HG02798 (cell line): Measurements from ENCODE around the gene COL2A1.

Experiments used
- ATAC-seq: cut with Tn5 transposase; IDR thresholded peaks from one replicate; pipeline ENCODE4 v1.9.1; 2021; ENCODE audit warnings: mild to moderate bottlenecking; ENCODE audit not compliant: unreplicated experiment, poor library complexity

COL2A1 gene

DNA sequence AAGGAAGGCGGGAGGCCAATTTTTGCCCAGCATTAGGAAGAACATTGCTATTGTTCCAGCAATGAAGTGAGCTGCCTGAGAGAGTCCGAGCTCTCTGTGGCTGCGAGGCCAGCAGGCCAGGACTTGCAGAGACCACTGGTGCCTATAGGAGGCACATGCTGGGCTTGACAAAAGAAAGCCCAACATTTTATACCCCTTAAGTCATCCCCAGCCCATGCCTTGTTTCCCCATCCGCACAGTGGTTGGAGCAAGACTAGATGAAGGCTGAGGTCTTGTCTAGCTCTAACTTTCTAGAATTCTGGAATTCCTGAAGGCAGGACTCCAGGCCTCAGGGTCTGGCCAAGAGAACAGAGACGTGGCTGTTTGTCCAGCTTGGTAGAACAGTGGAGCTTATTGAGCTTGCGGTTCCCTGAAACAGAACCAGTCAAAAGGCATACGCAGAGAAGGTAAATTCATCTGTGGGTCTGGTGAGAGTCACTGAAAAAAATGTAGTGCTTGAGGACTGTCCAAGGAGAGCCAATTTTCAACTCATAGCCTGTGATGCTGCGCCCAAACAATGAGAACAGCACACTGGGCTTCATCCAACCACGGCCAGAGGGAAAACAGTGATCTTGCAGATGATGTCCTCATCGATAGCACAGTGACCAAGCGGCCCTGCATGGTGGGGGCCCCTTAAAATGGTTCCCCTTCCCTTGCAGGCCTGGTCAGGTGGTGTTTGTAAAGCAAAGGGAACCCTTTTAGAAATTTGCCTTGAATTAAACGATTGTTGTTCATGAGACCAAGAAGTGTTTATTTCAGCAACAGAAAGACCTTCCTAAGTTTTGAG lies 27.1 kb upstream of the COL2A1 start:
- ATAC-seq: no peak

DNA sequence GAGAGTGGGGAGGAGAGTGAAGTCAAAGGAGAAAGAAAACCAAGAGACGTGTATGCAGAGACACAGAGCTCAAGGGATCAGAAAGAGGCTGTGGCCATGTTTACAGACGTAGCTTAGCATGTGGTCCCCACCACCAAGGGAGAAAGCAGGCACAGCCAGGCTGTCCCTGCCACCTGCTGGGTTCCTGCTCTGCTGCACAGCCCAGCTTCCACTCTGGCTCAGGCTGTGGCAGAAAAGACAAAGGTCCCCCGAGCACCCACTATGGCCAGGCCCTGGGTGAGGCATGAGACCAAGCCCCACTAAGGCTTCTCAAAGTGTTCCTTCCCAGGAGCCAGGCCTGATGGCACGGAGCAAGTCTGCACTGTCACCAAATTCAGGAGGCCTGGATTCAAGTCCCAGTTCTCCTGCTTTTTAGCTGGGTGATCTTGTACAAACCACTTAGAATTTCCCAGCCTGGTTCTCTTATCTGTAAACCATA lies 25.9 kb upstream of the COL2A1 start:
- ATAC-seq: no peak

DNA sequence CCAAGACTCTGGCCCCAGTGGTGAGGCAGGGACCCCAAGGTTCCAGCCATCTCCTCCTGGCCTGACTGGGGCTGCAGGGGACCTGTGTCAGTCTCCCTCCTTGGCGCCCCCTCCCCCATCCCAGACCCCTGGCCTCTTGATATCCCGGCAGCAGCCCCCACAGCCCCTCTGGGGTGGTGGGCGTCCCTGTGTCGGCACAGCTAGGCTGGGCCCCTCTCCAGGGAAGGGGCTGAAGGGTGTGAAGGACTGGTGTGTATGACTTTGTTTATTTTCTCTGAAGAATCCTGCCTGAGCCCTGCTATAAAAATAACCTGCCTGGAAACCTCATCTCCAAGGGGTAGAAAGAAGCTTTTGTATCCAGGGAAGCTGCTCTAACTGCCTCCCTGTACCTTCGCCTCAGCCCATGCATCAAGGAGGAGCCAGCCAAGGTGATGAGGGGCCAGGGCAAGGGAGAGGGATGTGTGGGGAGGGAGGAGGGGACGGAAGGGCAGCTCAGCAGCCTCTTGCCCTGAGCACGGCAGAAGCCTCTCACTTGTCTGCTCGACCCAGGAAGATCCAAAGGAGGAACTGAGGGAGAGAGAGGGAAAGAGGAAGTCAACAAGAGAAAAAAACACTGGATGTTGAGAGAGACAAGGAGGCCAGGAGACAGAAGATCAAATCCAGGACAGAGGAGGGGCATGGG lies 25.4 kb upstream of the COL2A1 start:
- no peak for ATAC-seq

DNA sequence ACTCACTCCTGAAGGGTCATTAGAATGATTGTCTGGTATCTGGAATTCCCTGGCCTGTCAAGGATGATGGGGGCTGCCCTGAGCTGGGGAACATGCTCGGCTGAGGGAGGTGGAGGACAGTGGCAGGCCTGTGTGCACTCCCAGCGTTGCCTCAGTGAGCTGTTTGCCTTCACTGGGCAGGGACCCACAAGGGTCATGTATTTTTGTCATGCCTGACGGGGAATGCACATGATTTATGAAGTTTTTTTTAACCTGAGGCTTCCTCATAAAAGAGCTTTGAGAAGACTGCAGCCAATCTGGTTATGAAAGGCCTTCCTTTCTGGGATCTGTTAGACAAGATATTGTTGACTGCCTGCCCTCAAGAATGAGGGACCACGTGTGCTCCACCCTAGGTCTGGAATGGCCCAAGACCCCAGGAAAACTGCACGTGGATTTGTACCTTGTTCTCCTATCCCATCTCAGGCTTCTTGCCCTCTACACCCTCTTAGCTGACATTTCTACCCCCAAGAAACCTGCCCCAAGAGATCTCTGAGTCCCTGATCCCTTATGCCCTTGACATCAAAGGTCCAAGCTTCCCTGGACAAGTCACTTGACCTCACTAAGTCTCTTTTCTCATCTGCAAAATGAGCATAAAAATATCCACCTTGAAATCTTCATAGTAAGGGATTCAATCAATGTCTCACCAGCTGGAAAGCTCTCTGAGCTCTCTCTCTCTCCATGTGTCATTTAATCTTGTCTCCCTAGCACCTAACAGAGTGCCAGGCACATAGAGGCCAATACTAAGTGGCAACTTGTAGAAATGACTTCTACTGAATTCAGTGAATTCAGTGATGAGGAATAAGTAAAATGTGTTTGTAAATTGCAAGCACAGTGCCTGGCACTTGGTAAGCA lies 24.5 kb upstream of the COL2A1 start:
- no peak for ATAC-seq

- no peak for ATAC-seq
These were observed 23.1 kb upstream of the COL2A1 start for GRCh38 chr12:48027183-48028002.

- ATAC-seq: no peak
These were observed 22.0 kb upstream of the COL2A1 start for GRCh38 chr12:48026060-48026827.

GRCh38 chr12:48025281-48025680 lies 21.0 kb upstream of the COL2A1 start:
- ATAC-seq: no peak

DNA sequence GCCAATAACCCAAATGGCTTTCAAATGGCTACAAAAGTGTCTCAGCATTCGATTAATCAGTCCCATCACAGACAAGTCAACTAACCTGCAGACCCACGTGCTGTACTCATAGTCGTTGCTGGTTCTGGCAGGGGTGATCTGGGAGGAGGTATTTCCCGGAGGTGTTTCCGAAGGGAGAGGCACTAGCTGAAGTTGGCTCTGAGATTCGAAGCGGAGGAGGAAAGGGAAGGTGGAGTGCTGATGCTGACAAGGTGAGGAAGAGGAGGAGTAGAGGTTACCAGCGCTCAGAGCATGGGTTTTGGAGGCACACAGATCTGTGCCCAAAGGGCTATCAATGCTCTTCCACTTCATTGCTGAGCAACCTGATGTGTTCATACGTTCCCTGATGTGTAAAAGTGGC lies 20.5 kb upstream of the COL2A1 start:
- no peak for ATAC-seq

DNA sequence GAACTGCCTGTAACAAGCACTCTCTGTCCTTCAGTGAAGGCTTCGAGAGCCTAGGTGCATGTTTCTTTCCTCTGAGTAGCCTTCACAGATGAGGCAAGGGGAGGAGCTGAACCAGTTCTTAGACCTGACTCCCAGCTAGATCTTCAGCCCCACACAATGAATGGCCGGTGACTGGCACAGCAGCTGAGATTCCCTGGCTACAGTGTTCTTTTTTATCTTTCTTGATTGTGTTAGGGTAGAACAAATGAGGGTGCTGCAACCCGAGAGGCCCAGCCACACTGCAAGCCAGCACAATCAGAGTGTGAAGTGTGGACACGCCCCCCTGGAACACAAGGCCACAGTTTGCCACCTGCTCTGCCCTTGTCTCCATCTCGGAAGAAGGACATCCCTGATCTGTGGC lies 19.1 kb upstream of the COL2A1 start:
- ATAC-seq: no peak

DNA sequence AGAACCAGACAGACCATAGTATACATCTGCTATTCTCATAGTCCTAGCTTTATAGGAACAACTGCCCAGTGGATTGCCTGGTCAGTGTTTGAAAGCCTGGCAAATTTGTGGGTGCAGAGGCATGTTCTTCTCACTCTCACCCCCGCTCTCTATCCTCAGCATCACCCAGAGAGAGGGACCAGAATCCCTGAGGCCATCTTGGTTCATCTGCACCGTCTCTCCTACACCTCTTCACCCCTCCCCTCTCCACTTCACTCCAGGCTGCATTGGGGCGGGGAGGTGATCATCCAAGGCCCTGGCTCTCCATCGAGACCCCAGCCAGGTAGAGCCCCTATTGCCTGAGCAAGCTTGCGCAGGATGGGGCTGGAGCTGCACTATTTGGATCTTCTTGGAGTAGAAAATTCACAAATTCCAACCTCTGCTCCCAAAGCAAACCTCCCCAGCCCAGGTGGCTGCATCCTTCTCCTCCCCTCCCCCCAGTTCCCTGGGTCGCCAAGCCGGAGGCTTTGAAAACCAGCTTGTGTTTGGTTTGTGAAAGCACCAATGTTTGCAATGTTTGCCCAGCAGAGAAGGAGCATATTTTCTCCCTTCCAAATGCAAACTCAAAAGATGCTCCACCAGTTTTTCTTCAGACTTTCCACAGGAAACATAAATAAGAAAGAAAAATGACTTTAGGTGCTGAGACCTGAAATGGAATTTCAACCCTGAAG lies 18.6 kb upstream of the COL2A1 start:
- ATAC-seq: no peak

DNA sequence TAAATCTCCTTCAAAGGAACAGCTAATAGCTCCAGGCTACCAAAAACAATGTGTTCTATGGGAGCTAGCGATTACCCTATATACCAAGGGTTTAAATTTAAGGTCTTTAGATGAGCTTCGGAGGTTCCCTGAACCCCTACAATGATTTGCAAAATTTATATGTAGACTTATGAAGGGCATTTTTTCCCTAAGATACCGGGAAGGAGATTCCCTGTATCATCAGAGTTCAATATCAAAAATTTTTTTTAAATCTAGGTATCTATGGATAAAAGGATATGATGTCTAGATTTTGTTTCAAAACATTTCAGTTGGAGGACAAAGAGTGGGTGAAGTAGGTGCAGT lies 17.9 kb upstream of the COL2A1 start:
- no peak for ATAC-seq

DNA sequence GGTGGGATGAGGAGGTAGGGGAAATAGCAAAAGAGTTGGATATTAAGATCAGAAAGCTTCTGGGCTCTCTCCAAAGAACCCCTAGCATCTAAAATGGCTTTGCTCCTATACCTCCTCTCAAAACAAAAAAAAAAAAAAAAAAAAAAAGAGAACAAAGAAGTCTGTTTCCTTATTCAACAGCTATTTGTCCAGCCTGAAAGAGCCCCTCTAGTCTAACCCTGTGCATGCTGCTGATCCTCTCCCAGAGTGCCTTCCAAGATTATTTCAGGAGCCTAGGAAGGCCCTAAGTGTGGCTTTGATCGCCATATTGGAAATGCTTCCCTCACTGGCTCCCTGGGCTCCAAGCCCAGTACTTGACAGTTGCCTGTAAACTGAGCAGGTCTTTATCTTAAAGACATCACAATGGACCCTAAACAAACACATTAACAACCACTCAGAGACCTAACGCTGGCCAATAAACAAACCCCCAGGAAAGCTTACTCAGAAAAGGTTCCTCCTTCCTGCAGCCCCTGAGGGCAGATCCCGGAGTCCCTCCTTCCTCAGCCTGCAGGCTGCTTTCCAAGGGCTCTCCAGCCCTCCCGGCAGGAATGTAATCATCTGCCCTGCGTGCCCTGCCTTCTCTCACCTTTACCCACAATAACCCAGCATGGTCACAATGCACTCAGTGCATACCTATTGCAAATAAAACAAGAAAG lies 17.4 kb upstream of the COL2A1 start:
- no peak for ATAC-seq

DNA sequence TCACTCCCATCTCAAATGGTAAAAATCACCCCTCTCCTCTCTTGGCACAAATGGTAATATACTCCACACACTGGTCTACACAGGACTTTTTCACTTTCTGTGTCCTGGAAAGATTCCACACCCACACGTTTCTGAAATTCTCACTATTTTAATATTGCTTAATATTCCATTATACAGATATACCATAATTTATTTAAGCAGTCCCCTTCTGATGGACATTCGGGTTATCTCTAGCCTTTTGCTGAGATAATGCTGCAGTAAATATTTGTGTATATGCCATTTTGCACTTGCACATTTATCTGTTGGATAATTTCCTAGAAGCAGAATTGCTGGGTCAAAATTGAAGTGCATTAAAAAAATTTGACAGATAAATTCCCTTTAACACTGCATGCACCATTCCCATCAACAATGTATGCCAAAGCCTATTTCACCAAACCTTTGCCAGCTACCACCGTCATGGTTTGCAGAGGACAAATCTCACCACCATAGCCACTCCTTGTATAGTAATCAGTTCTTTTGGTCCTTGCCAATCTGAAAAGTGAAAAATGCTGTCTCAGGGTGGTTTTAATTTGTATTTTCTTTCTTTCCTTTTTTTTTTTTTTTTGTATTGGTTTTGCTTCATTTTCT lies 15.5 kb upstream of the COL2A1 start:
- no peak for ATAC-seq

DNA sequence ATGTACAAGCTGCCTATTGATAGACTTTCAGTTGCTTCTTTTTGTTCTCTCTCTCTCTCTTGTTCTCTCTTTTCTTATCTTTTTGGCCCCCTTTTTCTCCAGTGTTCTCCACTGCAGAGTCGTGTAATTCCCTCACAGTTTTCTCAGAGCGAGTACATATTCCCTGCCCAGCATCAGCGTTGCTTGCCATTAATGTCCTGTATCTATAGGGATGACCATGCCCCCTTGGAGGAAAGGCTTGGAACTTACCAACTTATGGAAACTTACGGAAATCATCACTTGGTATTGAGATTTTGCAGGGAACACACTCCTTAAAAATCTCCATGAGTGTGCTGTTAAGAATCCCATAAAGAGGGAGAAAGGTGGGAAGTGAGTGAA lies 14.3 kb upstream of the COL2A1 start:
- no peak for ATAC-seq

DNA sequence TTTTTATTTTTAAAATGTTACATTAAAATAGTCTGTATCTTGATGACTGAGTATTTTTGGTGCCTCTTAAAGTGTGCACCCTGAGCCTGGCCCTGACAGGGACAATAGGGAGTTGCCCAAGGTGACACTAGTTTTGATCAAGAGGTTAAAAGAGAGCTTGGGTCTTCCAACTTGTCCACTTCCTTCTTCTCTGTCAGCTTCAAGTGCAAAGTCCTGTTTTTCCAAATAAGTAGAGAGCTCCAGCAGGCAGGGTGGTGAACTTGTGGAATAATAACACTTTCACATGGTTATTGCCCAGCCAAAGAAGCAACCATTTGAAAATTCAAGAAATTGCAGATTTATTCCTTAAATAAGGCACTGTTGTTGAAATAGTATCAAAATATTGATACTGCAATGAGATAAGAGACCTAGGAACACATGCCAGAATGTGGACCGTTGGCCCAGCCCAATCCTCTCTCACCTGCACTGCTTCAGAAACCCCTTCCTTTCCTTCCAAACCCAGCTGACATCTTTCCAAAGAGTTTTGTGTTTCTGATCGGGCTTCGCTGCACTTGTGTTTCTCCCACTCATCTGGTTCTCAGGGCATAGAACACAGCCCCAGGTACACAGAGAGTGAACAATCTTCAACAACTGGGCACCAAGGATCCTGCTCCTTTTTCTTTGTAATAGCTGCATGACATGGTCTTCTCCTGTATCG lies 13.8 kb upstream of the COL2A1 start:
- ATAC-seq: no peak

DNA sequence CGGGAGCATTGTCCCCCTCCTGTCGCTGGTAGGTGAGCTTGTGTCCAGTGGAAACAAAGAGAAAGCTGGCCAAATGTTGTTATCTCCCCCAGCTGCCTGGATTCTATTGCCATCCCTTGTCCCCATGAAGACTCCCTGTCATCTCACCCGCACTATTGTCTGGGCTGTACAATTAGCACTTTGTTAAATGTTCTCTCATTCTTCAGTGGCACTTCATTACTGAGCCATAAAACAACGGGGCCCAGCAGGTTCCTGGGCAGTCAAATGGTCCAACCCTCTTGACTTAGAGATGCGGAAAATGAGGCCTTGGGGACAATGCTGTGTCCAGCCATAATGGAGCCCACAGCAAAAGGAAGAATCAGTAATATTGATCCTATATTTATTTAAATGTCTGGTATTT lies 13.2 kb upstream of the COL2A1 start:
- ATAC-seq: no peak

GRCh38 chr12:48016373-48017020 lies 12.2 kb upstream of the COL2A1 start:
- ATAC-seq: no peak
